Medulla oblongata (tissue), 1 donor: ENCODE results near the gene FMO3.

ENCODE experiments used
- DNase-seq: peaks from one replicate; pipeline ENCODE4 v3.0.0-alpha.2; 2015; ENCODE audit errors: extremely low spot score

FMO3 gene

GRCh38 chr1:171116676-171117075 lies 26.0 kb downstream of the FMO3 start:
- DNase-seq = no peak

- DNase-seq = no peak
Observed at GRCh38 chr1:171117085-171117484, 26.4 kb downstream of the FMO3 start.

DNA sequence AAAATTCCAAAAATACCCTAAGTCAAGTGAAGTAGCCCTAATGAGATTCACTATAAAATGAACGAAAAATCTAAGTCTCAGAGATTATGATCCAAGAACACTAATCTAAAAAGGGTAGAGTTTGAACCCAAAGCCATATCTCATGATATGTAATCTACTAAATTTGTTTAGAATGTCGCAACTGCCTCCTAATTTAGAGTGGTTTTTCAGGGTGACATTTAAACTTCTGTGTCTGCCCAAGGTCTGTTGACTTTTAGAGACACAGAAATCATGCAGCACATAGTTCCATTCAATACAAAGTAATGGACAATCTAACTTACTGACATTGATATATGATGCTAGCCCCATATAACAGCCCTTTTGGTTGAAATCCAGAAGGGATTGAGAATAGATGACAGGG lies 28.9 kb downstream of the FMO3 start:
- no peak for DNase-seq

DNA sequence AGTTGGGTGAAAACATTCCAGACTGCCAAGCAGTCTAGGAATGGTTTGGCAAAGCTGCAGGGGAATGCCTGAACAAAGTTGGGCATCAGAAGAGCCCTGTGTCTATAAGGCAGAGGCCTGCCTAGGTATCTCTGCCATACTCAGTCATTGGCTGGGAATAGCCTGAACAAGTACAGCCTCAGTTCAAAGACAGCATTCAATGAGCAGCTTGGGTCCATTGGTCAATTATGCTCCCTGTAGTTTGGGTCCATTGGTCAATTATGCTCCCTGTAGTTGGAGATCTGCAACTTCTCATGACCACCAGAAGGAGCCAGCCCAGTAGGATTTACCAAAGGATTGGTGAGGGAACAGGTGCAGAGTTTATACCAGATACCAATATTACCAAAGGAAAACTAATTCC lies 31.6 kb downstream of the FMO3 start:
- no peak for DNase-seq

- no peak for DNase-seq
Observed at GRCh38 chr1:171122893-171123292, 32.2 kb downstream of the FMO3 start.

DNA sequence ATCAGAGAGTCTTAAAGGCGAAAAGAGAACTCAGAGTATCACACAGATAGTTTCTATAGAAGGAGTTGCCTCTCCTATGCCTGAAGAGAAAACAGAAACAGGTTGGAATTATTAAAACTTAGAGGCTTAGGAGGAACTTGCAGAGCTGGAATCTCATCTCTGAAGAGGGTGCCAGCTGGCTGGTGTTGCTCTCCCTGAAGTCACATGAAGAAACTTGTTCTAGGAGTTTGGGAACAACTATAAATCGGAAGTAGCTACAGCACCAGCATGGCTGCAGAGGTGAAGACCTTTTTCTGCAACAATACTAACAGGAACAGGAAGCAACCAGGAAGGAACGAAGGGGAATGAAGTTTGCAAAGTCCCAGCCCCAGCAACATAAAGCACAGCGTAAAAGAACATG lies 35.8 kb downstream of the FMO3 start:
- no peak for DNase-seq

GRCh38 chr1:171127099-171127498 lies 36.4 kb downstream of the FMO3 start:
- no peak for DNase-seq

DNA sequence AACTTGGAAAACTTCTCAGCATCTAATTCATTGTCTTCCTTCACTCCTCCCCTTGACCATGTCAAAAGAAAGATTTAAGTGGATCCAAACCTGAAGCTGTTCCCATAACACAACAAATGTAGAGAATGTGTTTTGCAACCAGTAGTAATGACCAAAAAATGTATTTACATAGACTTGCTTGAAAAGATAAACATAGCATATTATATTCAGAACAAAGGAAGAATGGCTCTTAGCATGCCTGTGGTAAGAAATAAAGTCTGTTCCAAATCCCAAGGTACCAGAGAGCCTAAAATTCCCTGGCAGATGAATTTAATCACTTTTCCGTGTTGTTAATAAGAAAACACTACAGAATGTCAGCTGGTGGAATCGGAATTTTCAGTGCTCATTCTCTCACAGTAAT lies 36.8 kb downstream of the FMO3 start:
- no peak for DNase-seq

- DNase-seq = no peak
Observed at GRCh38 chr1:171128463-171128862, 37.8 kb downstream of the FMO3 start.

GRCh38 chr1:171134204-171134923 lies 43.7 kb downstream of the FMO3 start:
- no peak for DNase-seq

GRCh38 chr1:171137580-171137979 lies 46.9 kb downstream of the FMO3 start:
- no peak for DNase-seq

DNA sequence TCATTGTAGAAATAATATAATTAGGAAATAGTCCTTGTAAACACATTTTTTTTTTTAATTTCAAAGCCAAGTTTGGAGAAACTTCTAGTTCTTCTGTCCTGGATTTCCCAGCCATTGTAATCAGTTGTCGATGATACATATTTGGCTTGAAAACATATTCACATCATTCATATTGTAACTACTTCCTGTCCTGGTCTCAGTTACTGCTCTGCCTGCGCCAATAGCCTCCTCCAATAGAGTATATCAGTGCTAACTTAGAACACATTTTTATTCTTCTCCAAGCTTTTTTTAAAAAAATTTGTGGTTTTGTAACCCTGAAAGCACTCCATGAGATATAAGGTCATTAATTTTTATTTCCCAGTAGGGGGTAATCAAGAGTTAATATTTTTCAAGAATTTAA lies 48.3 kb downstream of the FMO3 start:
- DNase-seq = no peak

- DNase-seq = no peak
Observed at GRCh38 chr1:171139890-171140289, 49.2 kb downstream of the FMO3 start.

DNA sequence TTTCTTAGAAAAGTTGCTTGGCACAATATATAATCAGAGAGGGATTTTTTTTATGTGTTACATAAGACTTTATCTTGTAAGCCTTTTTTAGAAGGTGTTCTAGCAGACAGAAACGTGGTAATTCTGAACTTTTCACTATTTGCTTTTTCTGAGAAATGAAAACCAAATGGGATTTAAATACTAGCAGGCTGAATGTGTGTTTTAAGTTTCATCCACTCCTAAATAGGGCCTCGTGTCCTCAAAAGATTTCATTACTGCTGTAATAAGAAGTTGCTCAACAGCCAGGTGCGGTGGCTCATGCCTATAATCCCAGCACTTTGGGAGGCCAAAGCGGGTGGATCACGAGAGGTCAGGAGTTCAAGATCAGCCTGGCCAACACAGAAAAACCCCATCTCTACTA lies 49.7 kb downstream of the FMO3 start:
- DNase-seq = no peak

DNA sequence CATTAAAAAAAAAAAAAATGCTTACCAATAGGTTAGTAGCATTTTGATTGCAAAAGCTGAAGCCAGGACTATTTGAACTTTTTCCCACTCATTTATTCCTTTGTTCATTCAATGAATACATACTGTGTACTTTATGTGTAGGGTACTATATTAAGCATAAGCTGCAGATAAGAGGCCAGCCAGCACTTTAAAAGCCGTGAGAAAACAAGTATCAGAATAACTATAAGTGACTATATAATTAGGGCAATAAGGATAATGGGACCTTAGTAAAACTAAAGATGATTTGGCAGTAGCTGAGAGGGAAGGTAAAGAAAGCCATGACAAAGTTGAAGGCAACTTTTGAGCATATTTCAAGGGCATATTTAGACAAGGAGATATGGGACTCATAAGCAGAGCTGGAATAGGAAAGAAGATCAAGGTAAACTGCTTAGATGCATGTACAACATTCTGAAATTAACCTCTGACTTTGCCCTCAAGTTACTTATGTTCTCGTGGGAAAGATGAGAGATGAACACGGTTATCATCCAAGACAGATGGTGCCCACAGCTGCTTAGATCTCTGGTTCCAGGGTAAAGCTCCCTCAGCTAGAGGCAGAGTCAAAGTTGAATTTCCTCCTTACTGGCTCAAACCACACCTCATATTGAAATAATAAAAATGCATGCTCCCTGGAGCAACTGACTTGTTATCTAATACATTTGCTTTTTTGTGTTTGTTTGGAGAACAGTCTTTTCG lies 50.4 kb downstream of the FMO3 start:
- DNase-seq = no peak

- peak; percentile 19 for DNase-seq
Observed at GRCh38 chr1:171141688-171142415, 51.1 kb downstream of the FMO3 start.

- peak; percentile 50 for DNase-seq
Observed at GRCh38 chr1:171142416-171143385, 52.0 kb downstream of the FMO3 start.

DNA sequence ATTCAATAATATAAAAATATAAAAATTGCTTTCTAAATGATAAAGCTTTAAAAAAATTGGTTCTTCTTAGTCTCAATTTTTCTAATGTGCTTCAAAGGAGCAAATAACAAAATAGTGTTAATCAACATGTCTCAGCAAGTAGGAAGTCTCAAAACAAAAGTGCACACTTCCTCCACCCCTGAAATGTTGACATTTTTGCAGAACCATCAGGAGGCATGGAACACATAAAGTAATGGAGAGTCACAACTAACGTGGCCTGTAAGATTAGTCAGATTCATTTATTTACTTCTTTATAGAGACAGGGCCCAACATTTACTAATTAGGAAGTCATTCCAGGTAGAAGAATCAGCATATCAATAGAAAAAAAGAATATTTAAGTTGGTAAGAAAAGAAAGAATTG lies 59.5 kb downstream of the FMO3 start:
- no peak for DNase-seq

- no peak for DNase-seq
Observed at GRCh38 chr1:171152549-171152948, 61.8 kb downstream of the FMO3 start.

DNA sequence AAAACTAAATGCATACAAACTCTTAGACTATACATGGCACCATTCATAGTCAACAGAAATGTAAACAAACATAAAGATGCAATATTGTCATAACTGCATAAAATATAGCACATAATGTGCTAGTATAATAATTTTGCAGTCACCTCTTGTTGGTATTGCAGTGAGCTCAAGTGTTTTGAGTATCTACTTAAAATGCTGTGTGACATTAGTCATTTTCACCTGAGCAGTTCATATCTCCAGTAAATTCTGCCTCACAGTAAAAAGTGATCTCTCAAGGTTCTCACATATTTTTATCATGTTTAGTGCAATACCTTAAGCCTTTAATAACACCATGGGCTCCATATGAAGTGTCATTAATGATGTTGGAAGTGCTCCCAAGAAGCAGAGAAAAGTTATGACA lies 64.8 kb downstream of the FMO3 start:
- DNase-seq = no peak

- DNase-seq = no peak
Observed at GRCh38 chr1:171158096-171158495, 67.4 kb downstream of the FMO3 start.

DNA sequence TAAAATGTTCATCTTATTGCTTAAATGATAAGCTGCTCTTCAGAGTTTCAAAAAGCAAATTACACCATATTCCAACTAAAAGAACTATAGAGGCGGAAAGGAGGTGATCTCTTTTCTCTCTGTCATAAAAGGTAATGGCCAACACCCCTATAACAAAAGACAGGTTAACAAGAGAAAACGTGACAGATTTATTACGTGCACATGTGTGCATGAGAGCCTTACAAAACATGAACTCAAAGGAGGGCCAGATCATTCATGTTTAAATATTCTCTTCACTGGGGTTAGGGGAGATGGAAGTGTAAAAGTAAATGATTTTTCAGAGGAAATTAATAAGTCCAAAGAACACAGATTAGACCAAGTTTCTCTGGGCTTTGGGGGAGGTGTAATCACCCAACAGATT lies 67.8 kb downstream of the FMO3 start:
- no peak for DNase-seq
